Nephron (organoid): Measurements from ENCODE around the gene OMD.

ENCODE experiments used
- H3K27ac Mint-ChIP-seq, 3 experiments: 2 replicates each; pipeline ENCODE4 v1.8.0; 2020; ENCODE audit warnings: mixed read lengths in 3 of 3, mild to moderate bottlenecking in 2 of 3, moderate library complexity in 1 of 3
- H3K27me3 Mint-ChIP-seq: 2 replicates; pipeline ENCODE4 v1.8.0; 2021; ENCODE audit warnings: low read depth, mild to moderate bottlenecking, moderate library complexity, mixed read lengths
- H3K36me3 Mint-ChIP-seq: 2 replicates; pipeline ENCODE4 v1.8.0; 2020; ENCODE audit warnings: low read depth, mixed read lengths
- H3K4me1 Mint-ChIP-seq: 2 replicates; pipeline ENCODE4 v1.8.0; 2020; ENCODE audit warnings: mixed read lengths
- H3K4me3 Mint-ChIP-seq, 3 experiments: 2 replicates each; pipeline ENCODE4 v1.8.0; 2020; ENCODE audit warnings: mild to moderate bottlenecking in 3 of 3, mixed read lengths in 3 of 3, moderate library complexity in 2 of 3
- H3K9me3 Mint-ChIP-seq: 2 replicates; pipeline ENCODE4 v1.8.0; 2020; ENCODE audit warnings: mixed read lengths
- CTCF ChIP-seq, 3 experiments: fragments of 200-600 bp; sonication (generic); IDR thresholded peaks; one replicate each; pipeline ENCODE4 v1.5.0; 2021; ENCODE audit warnings: antibody characterized with exemption in 3 of 3; ENCODE audit not compliant: unreplicated experiment in 3 of 3

The OMD gene

DNA sequence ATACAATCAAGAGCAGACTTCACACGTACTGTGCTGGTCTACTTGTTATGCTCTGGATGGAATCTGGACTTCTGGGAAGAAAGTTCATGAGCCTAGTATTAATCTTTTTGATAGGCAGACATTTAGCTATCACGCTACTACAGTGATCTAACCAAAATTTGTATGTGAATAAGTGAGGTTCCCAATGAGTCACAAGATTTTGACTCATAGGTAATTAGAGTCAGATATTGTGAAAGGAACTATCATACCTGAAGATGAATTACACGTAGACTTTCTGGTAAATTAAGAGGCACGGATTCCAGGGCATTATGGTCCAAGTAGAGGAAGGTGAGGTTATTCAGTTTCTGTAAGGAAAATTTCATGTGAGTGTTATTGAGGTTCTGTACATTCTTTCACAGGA, 38.3 kb downstream of the OMD start:
- no peak for TF ChIP-seq CTCF (IDR thresholded peaks at IDR 0.05; ENCODE audit: unreplicated experiment in 3 of 3)
- peak overlapping the region in 1 of 3 experiments; percentile 6 for H3K27ac Mint-ChIP-seq
- H3K4me1 Mint-ChIP-seq: no peaks in the 10 kb centered on the region
- H3K27me3 Mint-ChIP-seq: no peaks in the 10 kb centered on the region
- H3K36me3 Mint-ChIP-seq: peaks cover 4% of the 10 kb centered on the region
- no peak overlapping the region for H3K4me3 Mint-ChIP-seq
- no peaks in the 10 kb centered on the region for H3K9me3 Mint-ChIP-seq

DNA sequence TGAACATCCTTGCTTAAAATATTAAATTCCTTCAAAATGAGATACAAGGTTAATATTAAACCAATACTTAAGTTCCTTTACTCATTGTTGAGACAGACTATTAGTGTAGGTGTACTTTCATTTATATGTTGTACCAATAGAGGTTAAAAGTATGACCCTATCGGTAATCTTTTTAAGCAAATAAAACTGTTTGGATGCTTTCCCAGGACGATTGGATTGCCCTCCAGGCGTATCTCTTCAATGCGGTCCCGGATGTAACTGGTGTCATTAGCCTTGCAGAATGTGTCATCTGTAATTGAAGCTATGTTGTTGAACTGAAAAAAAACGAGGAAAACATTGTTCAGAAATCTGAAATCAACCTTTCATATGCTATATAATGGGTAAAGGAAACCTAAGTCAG, 38.8 kb downstream of the OMD start:
- Mint-ChIP-seq H3K4me3 (no peak overlapping the region), H3K36me3 (peaks cover 4% of the 10 kb centered on the region), H3K9me3 (no peaks in the 10 kb centered on the region), H3K27ac (peak overlapping the region in 1 of 3 experiments; percentile 6), H3K4me1 (no peaks in the 10 kb centered on the region), H3K27me3 (no peaks in the 10 kb centered on the region)
- TF ChIP-seq CTCF (IDR thresholded peaks at IDR 0.05; ENCODE audit: unreplicated experiment in 3 of 3): no peak

DNA sequence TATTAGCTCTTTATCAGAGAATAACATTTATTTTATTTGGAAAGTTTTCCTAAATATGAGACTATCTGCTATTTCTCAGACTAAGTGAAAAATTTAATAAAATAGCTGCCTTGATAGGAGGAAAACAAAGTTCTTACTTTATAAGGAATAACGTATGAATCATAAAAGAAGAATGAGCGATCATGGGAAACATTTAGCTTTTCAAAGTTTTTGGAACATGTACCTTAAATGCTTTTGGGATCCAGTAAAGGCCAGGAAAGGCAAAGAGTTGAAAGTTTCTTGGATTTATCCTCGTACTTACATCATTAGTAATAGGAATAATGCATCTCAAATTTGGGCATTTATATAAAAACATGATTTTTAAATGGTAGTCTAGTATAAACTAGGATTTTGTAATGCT, 39.3 kb downstream of the OMD start:
- Mint-ChIP-seq H3K4me3 (no peak overlapping the region), H3K9me3 (no peaks in the 10 kb centered on the region), H3K27me3 (no peaks in the 10 kb centered on the region), H3K4me1 (no peaks in the 10 kb centered on the region), H3K27ac (no peak overlapping the region), H3K36me3 (peaks cover 4% of the 10 kb centered on the region)
- TF ChIP-seq CTCF (IDR thresholded peaks at IDR 0.05; ENCODE audit: unreplicated experiment in 3 of 3): no peak

- Mint-ChIP-seq H3K36me3 (peaks cover 4% of the 10 kb centered on the region), H3K4me1 (no peaks in the 10 kb centered on the region), H3K27ac (no peak overlapping the region), H3K4me3 (no peak overlapping the region), H3K27me3 (no peaks in the 10 kb centered on the region), H3K9me3 (no peaks in the 10 kb centered on the region)
- no peak for TF ChIP-seq CTCF (IDR thresholded peaks at IDR 0.05; ENCODE audit: unreplicated experiment in 3 of 3)
These were observed 39.9 kb downstream of the OMD start for GRCh38 chr9:92384375-92384774.

GRCh38 chr9:92381775-92382174, 42.5 kb downstream of the OMD start:
- no peak overlapping the region for H3K27ac Mint-ChIP-seq
- H3K9me3 Mint-ChIP-seq: no peaks in the 10 kb centered on the region
- H3K27me3 Mint-ChIP-seq: no peaks in the 10 kb centered on the region
- no peaks in the 10 kb centered on the region for H3K36me3 Mint-ChIP-seq
- peaks cover 10% of the 10 kb centered on the region for H3K4me1 Mint-ChIP-seq
- TF ChIP-seq CTCF (IDR thresholded peaks at IDR 0.05; ENCODE audit: unreplicated experiment in 3 of 3): no peak
- no peak overlapping the region for H3K4me3 Mint-ChIP-seq

GRCh38 chr9:92380603-92381002, 43.7 kb downstream of the OMD start:
- no peak overlapping the region for H3K4me3 Mint-ChIP-seq
- H3K9me3 Mint-ChIP-seq: peaks cover 7% of the 10 kb centered on the region
- peaks cover 10% of the 10 kb centered on the region for H3K4me1 Mint-ChIP-seq
- no peak for TF ChIP-seq CTCF (IDR thresholded peaks at IDR 0.05; ENCODE audit: unreplicated experiment in 3 of 3)
- H3K36me3 Mint-ChIP-seq: peaks cover 6% of the 10 kb centered on the region
- no peak overlapping the region for H3K27ac Mint-ChIP-seq
- H3K27me3 Mint-ChIP-seq: no peaks in the 10 kb centered on the region
